A172 (cell line): ENCODE results near the gene NEDD8. TPM values are rescaled to one million over a fixed set of nuclear protein-coding genes. Genes with fewer than 3 reads are reported as not detected.

Experiments
- DNase-seq: peaks from one replicate; pipeline ENCODE4 v3.0.0-alpha.2; 2015; ENCODE audit warnings: low spot score
- total RNA-seq: library from RNA; depleted of rRNA; stranded (reverse); fragments of >200 nt; shearing (Covaris generic); gene quantifications from 2 replicates; pipeline ENCODE4 v1.2.3, GENCODE V29; 2014; rRNA removed

NEDD8 gene
- total RNA-seq, result 201 and 286 TPM in 2 replicates

GRCh38 chr14:24232121-24232644 is at the start of gene NEDD8:
TSS of gene NEDD8 (minus strand) at chr14:24232367. CDS start at chr14:24232267, 100 bp downstream.
- peak; percentile 85 for DNase-seq

- DNase-seq, result no peak
These were observed 49.5 kb upstream of the NEDD8 start for GRCh38 chr14:24281636-24282035.

GRCh38 chr14:24280797-24281460 is 48.8 kb upstream of the NEDD8 start:
- no peak for DNase-seq

GRCh38 chr14:24279301-24280186 is 47.4 kb upstream of the NEDD8 start:
- DNase-seq, result no peak

GRCh38 chr14:24278424-24278823 is 46.3 kb upstream of the NEDD8 start:
- no peak for DNase-seq

- no peak for DNase-seq
These were observed 45.6 kb upstream of the NEDD8 start for GRCh38 chr14:24277606-24278321.

- DNase-seq, result no peak
These were observed 44.9 kb upstream of the NEDD8 start for GRCh38 chr14:24277071-24277470.

- no peak for DNase-seq
These were observed 42.0 kb upstream of the NEDD8 start for GRCh38 chr14:24274101-24274543.

GRCh38 chr14:24273422-24273998 is 41.3 kb upstream of the NEDD8 start:
- DNase-seq, result no peak

GRCh38 chr14:24272467-24272866 is 40.3 kb upstream of the NEDD8 start:
- DNase-seq, result no peak

- no peak for DNase-seq
These were observed 39.7 kb upstream of the NEDD8 start for GRCh38 chr14:24271834-24272263.

GRCh38 chr14:24271134-24271833 is 39.1 kb upstream of the NEDD8 start, which contains the start of gene RABGGTA:
TSS of gene RABGGTA (minus strand) at chr14:24271597. CDS start at chr14:24271115, 482 bp downstream.
- peak; percentile 51 for DNase-seq

GRCh38 chr14:24270537-24271133 is 38.5 kb upstream of the NEDD8 start:
- no peak for DNase-seq

- DNase-seq, result no peak
These were observed 37.9 kb upstream of the NEDD8 start for GRCh38 chr14:24269910-24270536.

GRCh38 chr14:24269368-24269767 is 37.2 kb upstream of the NEDD8 start:
- DNase-seq, result no peak

- DNase-seq, result no peak
These were observed 36.1 kb upstream of the NEDD8 start for GRCh38 chr14:24268225-24268624.

- no peak for DNase-seq
These were observed 35.3 kb upstream of the NEDD8 start for GRCh38 chr14:24267516-24267915.

GRCh38 chr14:24266344-24267244 is 34.4 kb upstream of the NEDD8 start:
- DNase-seq, result no peak

GRCh38 chr14:24264298-24264697 is 32.1 kb upstream of the NEDD8 start:
- no peak for DNase-seq
